ENCODE results near the gene PABPN1L. TPM values are rescaled to one million over a fixed set of nuclear protein-coding genes. Genes with fewer than 3 reads are reported as not detected.
A peak's percentile ranks its signal among the peaks of the same experiment; 100 is the strongest.

The PABPN1L gene
- total and polyA plus RNA-seq, 9 of the 15 experiments (the other 6 are each of a cell fraction or from before 2014, with no cell fraction given) = 0.11 to 0.32 TPM; not detected in 7

GRCh38 chr16:88843256-88843655 lies 23.2 kb downstream of the PABPN1L start:
- H3K27ac ChIP-seq (ENCODE audit: extremely low read depth, low read depth, low read length) = no peak overlapping the region
- no peaks in the 10 kb centered on the region for H3K9me1 ChIP-seq (ENCODE audit: control insufficient read depth, insufficient read depth, low read length)
- CTCF ChIA-PET (ENCODE audit: low intra/inter-chr PET ratio) = no interaction called here
- H2AFZ ChIP-seq (ENCODE audit: low read depth, low read length) = no peak overlapping the region
- in situ Hi-C loops (cut with MboI) = no loop called here
- H3K4me2 ChIP-seq (ENCODE audit: insufficient read depth, low read length) = no peak overlapping the region
- 65% methylated on average over 18 of the region's 20 CpGs for WGBS (ENCODE audit: insufficient coverage, low coverage, missing lambda C conversion rate)
- no peak for FAIRE-seq
- H3K9ac ChIP-seq (ENCODE audit: insufficient read depth in 1 of 2, low read depth in 2 of 2, low read length in 2 of 2) = peak overlapping the region in 1 of 2 experiments; percentile 51; a peak in 1 of 4 replicates
- H3K27me3 ChIP-seq (ENCODE audit: control insufficient read depth in 2 of 2, insufficient read depth in 2 of 2, low read length in 2 of 2) = no peaks in the 10 kb centered on the region
- H3K79me2 ChIP-seq (ENCODE audit: control insufficient read depth, insufficient read depth, low read length) = no peaks in the 10 kb centered on the region
- H3K9me3 ChIP-seq (replicated peaks; ENCODE audit: control insufficient read depth, insufficient read depth, low read depth, low read length) = no peaks in the 10 kb centered on the region
- H3K4me1 ChIP-seq (replicated peaks in 1 of 2; ENCODE audit: control insufficient read depth in 2 of 2, insufficient read depth in 2 of 2, low read length in 2 of 2) = peaks cover 0 to 50% of the 10 kb centered on the region in 2 experiments; a peak in 2 of 5 replicates
- no peak for DNase-seq (ENCODE audit: extremely low read depth in 1 of 4, low spot score in 3 of 4)
- POLR2A ChIA-PET = no interaction called here
- no peaks in the 10 kb centered on the region for H4K20me1 ChIP-seq (replicated peaks; ENCODE audit: control insufficient read depth, insufficient read depth, low read length)
- BruUV-seq (replicated peaks) = no TSS peak
- no peak overlapping the region for H3K4me3 ChIP-seq
- no peaks in the 10 kb centered on the region; the same call in 2 of the 3 replicates for H3K36me3 ChIP-seq (ENCODE audit: control insufficient read depth, insufficient read depth, low read length)
- TF ChIP-seq POLR2B (IDR thresholded peaks at IDR 0.05; ENCODE audit: low read depth, partially characterized antibody) = no peak
- no peak for TF ChIP-seq CBX5 (IDR thresholded peaks at IDR 0.05; ENCODE audit: borderline replicate concordance, low read depth)
- TF ChIP-seq SETDB1 (IDR thresholded peaks at IDR 0.05; ENCODE audit: low read length) = no peak
- TF ChIP-seq HNRNPL (IDR thresholded peaks at IDR 0.05; ENCODE audit: low read depth, low read length) = no peak
- no peak for TF ChIP-seq KLF6 (CRISPR knock-in tag; IDR thresholded peaks at IDR 0.05; ENCODE audit: borderline replicate concordance)
- intact Hi-C loops (cut with micrococcal nuclease) = no loop called here
- no peak for ATAC-seq

GRCh38 chr16:88842806-88843205 lies 23.7 kb downstream of the PABPN1L start:
- Histone ChIP-seq H3K9ac (ENCODE audit: insufficient read depth in 1 of 2, low read depth in 2 of 2, low read length in 2 of 2) (no peak overlapping the region), H3K79me2 (ENCODE audit: control insufficient read depth, insufficient read depth, low read length) (no peaks in the 10 kb centered on the region), H3K4me1 (replicated peaks in 1 of 2; ENCODE audit: control insufficient read depth in 2 of 2, insufficient read depth in 2 of 2, low read length in 2 of 2) (peaks cover 0 to 53% of the 10 kb centered on the region in 2 experiments; a peak in 2 of 5 replicates), H3K36me3 (ENCODE audit: control insufficient read depth, insufficient read depth, low read length) (no peaks in the 10 kb centered on the region; the same call in 2 of the 3 replicates), H3K27ac (ENCODE audit: extremely low read depth, low read depth, low read length) (no peak overlapping the region), H2AFZ (ENCODE audit: low read depth, low read length) (no peak overlapping the region), H3K4me3 (no peak overlapping the region), H4K20me1 (replicated peaks; ENCODE audit: control insufficient read depth, insufficient read depth, low read length) (no peaks in the 10 kb centered on the region), H3K9me1 (ENCODE audit: control insufficient read depth, insufficient read depth, low read length) (no peaks in the 10 kb centered on the region), H3K27me3 (ENCODE audit: control insufficient read depth in 2 of 2, insufficient read depth in 2 of 2, low read length in 2 of 2) (no peaks in the 10 kb centered on the region), H3K4me2 (ENCODE audit: insufficient read depth, low read length) (no peak overlapping the region), H3K9me3 (replicated peaks; ENCODE audit: control insufficient read depth, insufficient read depth, low read depth, low read length) (no peaks in the 10 kb centered on the region)
- in situ Hi-C loops (cut with MboI) (no loop called here), intact Hi-C loops (cut with micrococcal nuclease) (no loop called here)
- no peak for DNase-seq (ENCODE audit: extremely low read depth in 1 of 4, low spot score in 3 of 4)
- no peak for ATAC-seq
- WGBS (ENCODE audit: insufficient coverage, low coverage, missing lambda C conversion rate) = 84% methylated on average over 18 of the region's 25 CpGs
- no TSS peak for BruUV-seq (replicated peaks)
- FAIRE-seq = no peak
- POLR2A ChIA-PET = no interaction called here
- CTCF ChIA-PET (ENCODE audit: low intra/inter-chr PET ratio) = no interaction called here
- TF ChIP-seq KLF1 (tag; IDR thresholded peaks at IDR 0.05) = no peak

Data from K562 (cell line).